HEK293 (cell line): Measurements from ENCODE around the gene MAGI2.

Source experiments
- CTCF ChIA-PET: fragments of 350-600 bp; formaldehyde crosslinking; extraction: SDS; loops from one replicate; lab custom pipeline; 2021; ENCODE audit warnings: antibody characterized with exemption; lab: Yijun Ruan, JAX
- POLR2A ChIA-PET: fragments of 300-600 bp; formaldehyde crosslinking; extraction: SDS; loops from one replicate; lab custom pipeline; 2020; ENCODE audit warnings: antibody characterized with exemption, inconsistent platforms; lab: Yijun Ruan, JAX
- H3K27ac ChIP-seq: fragments of 200-500 bp; sonication (Bioruptor generic); 2 replicates; pipeline ENCODE4 v1.5.1; 2014; ENCODE audit warnings: low read depth, low read length, control low read depth, inconsistent platforms; ENCODE audit errors: extremely low read depth
- H3K36me3 ChIP-seq, 2 experiments: fragments of 200-500 bp in 1 of 2; sonication (Bioruptor generic) in 1 of 2; 1 replicate in 1 of 2; 2 replicates in 1 of 2; pipeline ENCODE4 v1.5.1; 2014 to 2017; ENCODE audit warnings: inconsistent platforms in 2 of 2, low read length in 2 of 2; ENCODE audit not compliant: control insufficient read depth in 2 of 2, insufficient read depth in 1 of 2
- H3K4me1 ChIP-seq: fragments of 200-500 bp; sonication (Bioruptor generic); 2 replicates; pipeline ENCODE4 v1.5.1; 2014; ENCODE audit warnings: mild to moderate bottlenecking, low read length, inconsistent platforms; ENCODE audit not compliant: control insufficient read depth, insufficient read depth
- H3K4me3 ChIP-seq: 2 replicates; pipeline ENCODE4 v1.5.1; 2011; ENCODE audit warnings: low read depth, mild to moderate bottlenecking, control low read depth, low read length, moderate library complexity
- H3K9me3 ChIP-seq: fragments of 200-500 bp; sonication (Bioruptor generic); 2 replicates; pipeline ENCODE4 v1.5.1; 2014; ENCODE audit warnings: low read depth, low read length, inconsistent platforms; ENCODE audit not compliant: control insufficient read depth, insufficient read depth
- MYNN ChIP-seq: fragments of 450-650 bp; formaldehyde crosslinking; IDR thresholded peaks from 2 replicates; pipeline ENCODE4 v1.5.1; 2016; ENCODE audit warnings: missing biosample characterization, missing genetic modification characterization, borderline replicate concordance
- PBX3 ChIP-seq: sonication (generic); formaldehyde crosslinking; IDR thresholded peaks from 2 replicates; pipeline ENCODE4 v1.8.1; 2022; ENCODE audit warnings: mild to moderate bottlenecking, moderate library complexity, missing genetic modification reagents
- PRDM10 ChIP-seq: fragments of 450-650 bp; formaldehyde crosslinking; IDR thresholded peaks from 2 replicates; pipeline ENCODE4 v1.5.1; 2016; ENCODE audit warnings: missing biosample characterization, missing genetic modification characterization
- SCRT1 ChIP-seq: fragments of 450-650 bp; formaldehyde crosslinking; IDR thresholded peaks from 2 replicates; pipeline ENCODE4 v1.5.1; 2016; ENCODE audit warnings: missing biosample characterization, missing genetic modification characterization, borderline replicate concordance
- ZNF140 ChIP-seq: fragments of 450-650 bp; formaldehyde crosslinking; IDR thresholded peaks from 2 replicates; pipeline ENCODE4 v1.5.1; 2016; ENCODE audit warnings: missing biosample characterization, missing genetic modification characterization
- ZNF155 ChIP-seq: fragments of 450-650 bp; formaldehyde crosslinking; IDR thresholded peaks from 2 replicates; pipeline ENCODE4 v1.5.1; 2016; ENCODE audit warnings: missing biosample characterization, missing genetic modification characterization
- ZNF157 ChIP-seq: fragments of 450-650 bp; formaldehyde crosslinking; IDR thresholded peaks from 2 replicates; pipeline ENCODE4 v1.5.1; 2016; ENCODE audit warnings: missing biosample characterization, missing genetic modification characterization
- ZNF184 ChIP-seq: fragments of 450-650 bp; IDR thresholded peaks from 2 replicates; pipeline ENCODE4 v1.5.1; 2018; ENCODE audit warnings: missing biosample characterization, mild to moderate bottlenecking, missing genetic modification characterization
- ZNF391 ChIP-seq: fragments of 450-650 bp; formaldehyde crosslinking; IDR thresholded peaks from 2 replicates; pipeline ENCODE4 v1.5.1; 2016; ENCODE audit warnings: low read depth, missing biosample characterization, missing genetic modification characterization, borderline replicate concordance
- ZNF488 ChIP-seq: fragments of 450-650 bp; formaldehyde crosslinking; IDR thresholded peaks from 2 replicates; pipeline ENCODE4 v1.5.1; 2016; ENCODE audit warnings: missing biosample characterization, missing genetic modification characterization
- ZNF548 ChIP-seq: fragments of 450-650 bp; formaldehyde crosslinking; IDR thresholded peaks from 2 replicates; pipeline ENCODE4 v1.5.1; 2016; ENCODE audit warnings: missing biosample characterization, missing genetic modification characterization
- ZNF580 ChIP-seq: fragments of 450-650 bp; formaldehyde crosslinking; IDR thresholded peaks from 2 replicates; pipeline ENCODE4 v1.5.1; 2016; ENCODE audit warnings: missing biosample characterization, missing genetic modification characterization
- ZNF664 ChIP-seq: fragments of 450-650 bp; formaldehyde crosslinking; IDR thresholded peaks from 2 replicates; pipeline ENCODE4 v1.5.1; 2016; ENCODE audit warnings: missing biosample characterization, missing genetic modification characterization
- ZNF776 ChIP-seq: fragments of 450-650 bp; formaldehyde crosslinking; IDR thresholded peaks from 2 replicates; pipeline ENCODE4 v1.5.0; 2017; ENCODE audit warnings: missing biosample characterization, missing genetic modification characterization, borderline replicate concordance

Gene MAGI2

GRCh38 chr7:78175330-78176100 is 1278.0 kb downstream of the MAGI2 start:
- Histone ChIP-seq H3K4me1 (peaks cover 2% of the 10 kb centered on the region; the same call in 1 of the 2 replicates), H3K9me3 (no peaks in the 10 kb centered on the region), H3K27ac (no peak overlapping the region), H3K4me3 (no peak overlapping the region), H3K36me3 (no peaks in the 10 kb centered on the region)
- TF ChIP-seq MYNN (no peak), SCRT1 (tag by site-specific recombination) (no peak), ZNF157 (tag by site-specific recombination) (no peak), ZNF580 (tag by site-specific recombination) (no peak), ZNF776 (no peak), ZNF391 (tag by site-specific recombination) (no peak)
- POLR2A ChIA-PET, result no interaction called here
- CTCF ChIA-PET, result interaction anchor here (0.5 to 1.0 kb wide), 2 partner anchors 11 to 51 kb away, joined by 3 to 4 read pairs; no protein-coding TSS in a partner anchor

- Histone ChIP-seq H3K4me1 (peaks cover 2% of the 10 kb centered on the region; the same call in 1 of the 2 replicates), H3K9me3 (no peaks in the 10 kb centered on the region), H3K36me3 (no peaks in the 10 kb centered on the region), H3K27ac (no peak overlapping the region), H3K4me3 (no peak overlapping the region)
- POLR2A ChIA-PET, result no interaction called here
- no peak for TF ChIP-seq ZNF664 (tag by site-specific recombination)
- TF ChIP-seq PBX3 (CRISPR knock-in tag), result no peak
- no peak for TF ChIP-seq ZNF548 (tag by site-specific recombination)
- no peak for TF ChIP-seq ZNF140 (tag by site-specific recombination)
- no peak for TF ChIP-seq ZNF184 (tag by site-specific recombination)
- CTCF ChIA-PET, result interaction anchor here (0.9 kb wide), 1 partner anchor 53 kb away, joined by 8 read pairs; no protein-coding TSS in a partner anchor
Measured at GRCh38 chr7:78173666-78174065, 1279.8 kb downstream of the MAGI2 start.

- Histone ChIP-seq H3K9me3 (no peaks in the 10 kb centered on the region), H3K4me1 (peaks cover 2% of the 10 kb centered on the region; the same call in 1 of the 2 replicates), H3K27ac (no peak overlapping the region), H3K4me3 (no peak overlapping the region), H3K36me3 (no peaks in the 10 kb centered on the region)
- ChIA-PET POLR2A (no interaction called here), CTCF (no interaction called here)
- TF ChIP-seq PRDM10 (0 out of 2 replicates have a peak, but pooled peaks have one; percentile 19), ZNF488 (tag by site-specific recombination) (no peak), ZNF155 (tag by site-specific recombination) (no peak)
Measured at GRCh38 chr7:78172933-78173591, 1280.4 kb downstream of the MAGI2 start.
